Right lobe of liver (tissue), 4 donors: Measurements from ENCODE around the gene ARFIP1.

Experiments
- POLR2A ChIP-seq: fragments of 450-650 bp; IDR thresholded peaks from one replicate; pipeline ENCODE4 v1.6.1; 2017; ENCODE audit warnings: antibody characterized with exemption, mild to moderate bottlenecking
- TF ChIP-seq, protein P1 (sequence below), 4 donors: fragments of 200-600 bp in 3 of 4; fragments of 450-650 bp in 1 of 4; IDR thresholded peaks; one replicate each; pipeline versions ENCODE4 v1.5.1 to v1.8.0; 2016 to 2022; ENCODE audit warnings: antibody characterized with exemption in 4 of 4, mild to moderate bottlenecking in 2 of 4
- donor health status: DM: no; HTN: no; CAD: no.
- donor health status: DM: no; HTN: no; CAD: no.
- donor health status: DM: no; HTN: yes; CAD: no.

- TF ChIP-seq, protein P1, sequence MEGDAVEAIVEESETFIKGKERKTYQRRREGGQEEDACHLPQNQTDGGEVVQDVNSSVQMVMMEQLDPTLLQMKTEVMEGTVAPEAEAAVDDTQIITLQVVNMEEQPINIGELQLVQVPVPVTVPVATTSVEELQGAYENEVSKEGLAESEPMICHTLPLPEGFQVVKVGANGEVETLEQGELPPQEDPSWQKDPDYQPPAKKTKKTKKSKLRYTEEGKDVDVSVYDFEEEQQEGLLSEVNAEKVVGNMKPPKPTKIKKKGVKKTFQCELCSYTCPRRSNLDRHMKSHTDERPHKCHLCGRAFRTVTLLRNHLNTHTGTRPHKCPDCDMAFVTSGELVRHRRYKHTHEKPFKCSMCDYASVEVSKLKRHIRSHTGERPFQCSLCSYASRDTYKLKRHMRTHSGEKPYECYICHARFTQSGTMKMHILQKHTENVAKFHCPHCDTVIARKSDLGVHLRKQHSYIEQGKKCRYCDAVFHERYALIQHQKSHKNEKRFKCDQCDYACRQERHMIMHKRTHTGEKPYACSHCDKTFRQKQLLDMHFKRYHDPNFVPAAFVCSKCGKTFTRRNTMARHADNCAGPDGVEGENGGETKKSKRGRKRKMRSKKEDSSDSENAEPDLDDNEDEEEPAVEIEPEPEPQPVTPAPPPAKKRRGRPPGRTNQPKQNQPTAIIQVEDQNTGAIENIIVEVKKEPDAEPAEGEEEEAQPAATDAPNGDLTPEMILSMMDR (IDR thresholded peaks at IDR 0.05) = no peak
- TF ChIP-seq POLR2A = no peak
Observed at GRCh38 chr4:152864361-152864760, 84.6 kb downstream of the ARFIP1 start.
